OCI-LY7 (cell line): ENCODE results near the gene PC. TPM values are rescaled to one million over a fixed set of nuclear protein-coding genes. Genes with fewer than 3 reads are reported as not detected.

Experiments
- BruUV-seq: library from RNA; stranded (reverse); fragments of 400-500 nt; replicated peaks from 2 replicates; lab custom pipeline; 2021; lab: Mats Ljungman, UMichigan
- CTCF ChIA-PET: fragments of 300-600 bp; sonication (Branson Sonifier 250); formaldehyde crosslinking; loops from one replicate; lab custom pipeline; 2022; ENCODE audit warnings: antibody characterized with exemption; ENCODE audit not compliant: unreplicated experiment; lab: Charles Lee
- POLR2A ChIA-PET: fragments of 300-600 bp; sonication (Branson Sonifier 250); formaldehyde crosslinking; loops from one replicate; lab custom pipeline; 2022; ENCODE audit warnings: antibody characterized with exemption; lab: Charles Lee
- DNase-seq: peaks from one replicate; pipeline ENCODE4 v3.0.0-alpha.2; 2015; ENCODE audit warnings: low spot score
- H2AFZ ChIP-seq: fragments of 200-600 bp; sonication (generic), shearing (Covaris generic); 2 replicates; pipeline ENCODE4 v1.6.1; 2014; ENCODE audit warnings: mild to moderate bottlenecking, antibody characterized with exemption, low read length, moderate library complexity
- H3K27ac ChIP-seq: fragments of 200-600 bp; sonication (generic); 2 replicates; pipeline ENCODE4 v1.5.1; 2014; ENCODE audit warnings: mixed run types, low read depth, mild to moderate bottlenecking, moderate library complexity, low read length, inconsistent platforms; ENCODE audit not compliant: poor library complexity, severe bottlenecking
- H3K36me3 ChIP-seq: fragments of 200-600 bp; sonication (generic); 2 replicates; pipeline ENCODE4 v1.6.1; 2014; ENCODE audit warnings: mild to moderate bottlenecking, antibody characterized with exemption, low read length, moderate library complexity, mixed read lengths; ENCODE audit not compliant: insufficient read depth
- H3K4me1 ChIP-seq: fragments of 200-600 bp; sonication (generic); 2 replicates; pipeline ENCODE4 v1.5.1; 2014; ENCODE audit warnings: mild to moderate bottlenecking, low read length; ENCODE audit not compliant: insufficient read depth, poor library complexity, severe bottlenecking
- H3K4me2 ChIP-seq: fragments of 200-600 bp; sonication (generic); 2 replicates; pipeline ENCODE4 v1.6.1; 2014; ENCODE audit warnings: mild to moderate bottlenecking, low read length
- H3K4me3 ChIP-seq: fragments of 200-600 bp; sonication (generic); 2 replicates; pipeline ENCODE4 v1.5.1; 2014; ENCODE audit warnings: mild to moderate bottlenecking, low read depth, low read length; ENCODE audit not compliant: poor library complexity, severe bottlenecking
- H3K79me2 ChIP-seq: fragments of 200-600 bp; sonication (generic); 2 replicates; pipeline ENCODE4 v1.6.1; 2016; ENCODE audit warnings: low read depth, mild to moderate bottlenecking, low read length, moderate library complexity, mixed read lengths; ENCODE audit not compliant: insufficient read depth
- H3K9me2 ChIP-seq: fragments of 200-600 bp; sonication (generic); 2 replicates; pipeline ENCODE4 v1.6.1; 2016; ENCODE audit warnings: mild to moderate bottlenecking, low read length, mixed read lengths; ENCODE audit not compliant: insufficient read depth
- H3K9me3 ChIP-seq: fragments of 200-600 bp; sonication (generic); 2 replicates; pipeline ENCODE4 v1.6.1; 2014; ENCODE audit warnings: mild to moderate bottlenecking, mixed run types, low read length, mixed read lengths
- H4K20me1 ChIP-seq: fragments of 200-600 bp; sonication (generic); 2 replicates; pipeline ENCODE4 v1.6.1; 2014; ENCODE audit warnings: mild to moderate bottlenecking, antibody characterized with exemption, low read length, moderate library complexity, mixed read lengths; ENCODE audit not compliant: insufficient read depth
- CTCF ChIP-seq: fragments of 200-600 bp; sonication (generic); conservative IDR thresholded peaks from 2 replicates; pipeline ENCODE4 v1.5.1; 2014; ENCODE audit warnings: mild to moderate bottlenecking, antibody characterized with exemption, low read length, moderate library complexity, mixed read lengths
- EZH2phosphoT487 ChIP-seq: fragments of 200-600 bp; sonication (generic); IDR thresholded peaks from 2 replicates; pipeline ENCODE4 v1.6.1; 2018; ENCODE audit warnings: low read depth, borderline replicate concordance, mild to moderate bottlenecking, mixed run types, antibody characterized with exemption, low read length, moderate library complexity, mixed read lengths
- intact Hi-C: fragments of 100-400 bp; cut with micrococcal nuclease; formaldehyde crosslinking; loops from one replicate; pipeline ENCODE4 v1.10.0; 2022; ENCODE audit not compliant: unreplicated experiment
- total RNA-seq, 2 experiments: library from RNA; depleted of rRNA in 1 of 2; stranded (reverse); fragments of >200 nt in 1 of 2; shearing (Covaris generic) in 1 of 2; gene quantifications; 2 replicates each; pipeline ENCODE4 v1.2.3, GENCODE V29; 2014 to 2022

The PC gene
- total RNA-seq, 2 experiments from 2014 or later, result 10.4 to 12.7 TPM

GRCh38 chr11:66864172-66864901 is 93.8 kb downstream of the PC start:
- intact Hi-C loops, result no loop called here
- H3K9me3 ChIP-seq, result no peaks in the 10 kb centered on the region
- H3K27ac ChIP-seq, result peak overlapping the region; percentile 47
- no TSS peak for BruUV-seq
- no peak for TF ChIP-seq CTCF
- TF ChIP-seq EZH2phosphoT487, result no peak
- H3K4me1 ChIP-seq, result peaks cover 61% of the 10 kb centered on the region
- no peaks in the 10 kb centered on the region for H3K9me2 ChIP-seq
- peak overlapping the region; percentile 11 for H3K4me3 ChIP-seq
- POLR2A ChIA-PET, result no interaction called here
- no peaks in the 10 kb centered on the region for H4K20me1 ChIP-seq
- no peaks in the 10 kb centered on the region for H3K79me2 ChIP-seq
- DNase-seq, result peak; percentile 69
- H3K4me2 ChIP-seq, result peak overlapping the region; percentile 53
- no peak overlapping the region for H2AFZ ChIP-seq
- H3K36me3 ChIP-seq, result peaks cover 4% of the 10 kb centered on the region; the same call in 1 of the 2 replicates
- CTCF ChIA-PET, result interaction anchor here (1.2 kb wide), 1 partner anchor 9 kb away, joined by 3 read pairs; no protein-coding TSS in a partner anchor

- Histone ChIP-seq H3K4me1 (peaks cover 61% of the 10 kb centered on the region), H3K36me3 (peaks cover 6% of the 10 kb centered on the region; the same call in 1 of the 2 replicates), H2AFZ (no peak overlapping the region), H3K79me2 (no peaks in the 10 kb centered on the region), H3K27ac (no peak overlapping the region), H4K20me1 (no peaks in the 10 kb centered on the region), H3K9me2 (no peaks in the 10 kb centered on the region), H3K4me2 (no peak overlapping the region), H3K9me3 (no peaks in the 10 kb centered on the region), H3K4me3 (no peak overlapping the region)
- CTCF ChIA-PET, result no interaction called here
- BruUV-seq, result no TSS peak
- TF ChIP-seq EZH2phosphoT487, result no peak
- TF ChIP-seq CTCF, result no peak
- intact Hi-C loops, result no loop called here
- no peak for DNase-seq
- POLR2A ChIA-PET, result no interaction called here
Observed at GRCh38 chr11:66863428-66864125, 94.6 kb downstream of the PC start.
